ENCODE results near the gene CCN5. TPM values are rescaled to one million over a fixed set of nuclear protein-coding genes. Genes with fewer than 3 reads are reported as not detected.

The CCN5 gene
- polyA plus RNA-seq, 1 experiment: 0.37 TPM

DNA sequence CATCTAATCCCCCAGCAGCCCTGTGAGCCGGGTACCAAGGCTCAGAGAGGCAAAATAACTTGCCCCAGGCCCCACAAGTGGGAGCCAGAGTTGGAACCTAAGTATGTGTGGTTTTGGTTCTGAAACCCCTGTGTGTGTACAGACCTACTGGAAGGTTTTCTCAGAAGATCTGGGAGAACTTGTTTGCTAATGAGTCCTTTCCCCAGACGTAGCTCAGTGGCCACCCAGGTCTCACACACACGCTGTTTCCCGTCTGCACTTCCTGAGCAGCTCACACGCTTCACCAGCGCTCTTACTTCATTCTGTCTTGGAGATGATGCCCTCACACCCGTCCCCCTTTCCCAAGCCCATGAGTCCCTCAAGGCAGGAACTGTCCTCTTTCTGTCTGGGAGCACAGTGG is 8.2 kb downstream of the CCN5 start:
- CTCF ChIA-PET: interaction anchor here (1.4 to 1.8 kb wide), 4 partner anchors 9 to 38 kb away, joined by 3 to 8 read pairs (median 4); no protein-coding TSS in a partner anchor
- DNase-seq (ENCODE audit: low read depth, low spot score): no peak
- Histone ChIP-seq H3K4me3 (ENCODE audit: low read depth, low read length) (no peak overlapping the region), H3K27ac (ENCODE audit: low read depth, low read length) (no peak overlapping the region), H3K27me3 (ENCODE audit: control insufficient read depth, insufficient read depth, low read length) (peaks cover 2% of the 10 kb centered on the region), H3K9me3 (ENCODE audit: control insufficient read depth, insufficient read depth, low read length) (no peaks in the 10 kb centered on the region; the same call in 1 of the 2 replicates)
- TF ChIP-seq, protein P1, sequence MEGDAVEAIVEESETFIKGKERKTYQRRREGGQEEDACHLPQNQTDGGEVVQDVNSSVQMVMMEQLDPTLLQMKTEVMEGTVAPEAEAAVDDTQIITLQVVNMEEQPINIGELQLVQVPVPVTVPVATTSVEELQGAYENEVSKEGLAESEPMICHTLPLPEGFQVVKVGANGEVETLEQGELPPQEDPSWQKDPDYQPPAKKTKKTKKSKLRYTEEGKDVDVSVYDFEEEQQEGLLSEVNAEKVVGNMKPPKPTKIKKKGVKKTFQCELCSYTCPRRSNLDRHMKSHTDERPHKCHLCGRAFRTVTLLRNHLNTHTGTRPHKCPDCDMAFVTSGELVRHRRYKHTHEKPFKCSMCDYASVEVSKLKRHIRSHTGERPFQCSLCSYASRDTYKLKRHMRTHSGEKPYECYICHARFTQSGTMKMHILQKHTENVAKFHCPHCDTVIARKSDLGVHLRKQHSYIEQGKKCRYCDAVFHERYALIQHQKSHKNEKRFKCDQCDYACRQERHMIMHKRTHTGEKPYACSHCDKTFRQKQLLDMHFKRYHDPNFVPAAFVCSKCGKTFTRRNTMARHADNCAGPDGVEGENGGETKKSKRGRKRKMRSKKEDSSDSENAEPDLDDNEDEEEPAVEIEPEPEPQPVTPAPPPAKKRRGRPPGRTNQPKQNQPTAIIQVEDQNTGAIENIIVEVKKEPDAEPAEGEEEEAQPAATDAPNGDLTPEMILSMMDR (IDR thresholded peaks at IDR 0.05; ENCODE audit: low read depth, low read length): no peak
- POLR2A ChIA-PET: interaction anchor here (0.8 kb wide), 1 partner anchor 8 kb away, joined by 3 read pairs; no protein-coding TSS in a partner anchor

GRCh38 chr20:44723798-44724362 is 8.7 kb downstream of the CCN5 start:
- Histone ChIP-seq H3K27ac (ENCODE audit: low read depth, low read length) (no peak overlapping the region), H3K4me3 (ENCODE audit: low read depth, low read length) (no peak overlapping the region), H3K9me3 (ENCODE audit: control insufficient read depth, insufficient read depth, low read length) (no peaks in the 10 kb centered on the region; the same call in 1 of the 2 replicates), H3K27me3 (ENCODE audit: control insufficient read depth, insufficient read depth, low read length) (peaks cover 2% of the 10 kb centered on the region)
- CTCF ChIA-PET: interaction anchor here (1.4 to 1.8 kb wide), 4 partner anchors 9 to 39 kb away, joined by 3 to 8 read pairs (median 4); no protein-coding TSS in a partner anchor
- TF ChIP-seq, protein P1 (IDR thresholded peaks at IDR 0.05; ENCODE audit: low read depth, low read length): no peak
- POLR2A ChIA-PET: no interaction called here
- DNase-seq (ENCODE audit: low read depth, low spot score): no peak

DNA sequence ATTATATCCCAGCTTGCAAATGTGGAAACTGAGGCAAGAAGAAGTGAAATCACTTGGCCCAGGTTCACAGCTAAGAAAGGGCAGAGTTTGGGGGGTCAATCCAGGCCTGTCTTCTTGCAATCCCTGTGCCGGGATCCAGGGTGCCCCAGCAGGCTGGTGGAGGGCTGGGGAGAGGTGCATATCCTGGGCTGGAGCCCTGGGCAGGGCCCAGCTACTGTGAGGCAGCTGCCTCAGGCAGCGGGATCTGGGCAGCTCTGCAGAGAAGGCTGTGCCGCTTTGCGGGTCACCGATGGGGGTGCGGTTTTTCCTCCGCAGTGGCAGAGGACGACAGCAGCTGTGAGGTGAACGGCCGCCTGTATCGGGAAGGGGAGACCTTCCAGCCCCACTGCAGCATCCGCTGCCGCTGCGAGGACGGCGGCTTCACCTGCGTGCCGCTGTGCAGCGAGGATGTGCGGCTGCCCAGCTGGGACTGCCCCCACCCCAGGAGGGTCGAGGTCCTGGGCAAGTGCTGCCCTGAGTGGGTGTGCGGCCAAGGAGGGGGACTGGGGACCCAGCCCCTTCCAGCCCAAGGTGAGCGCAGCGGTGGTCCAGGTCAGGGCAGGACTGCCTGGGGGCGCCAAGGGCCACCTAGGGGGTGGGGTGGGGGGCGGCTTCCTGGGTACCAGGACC is 9.4 kb downstream of the CCN5 start:
- Histone ChIP-seq H3K4me3 (ENCODE audit: low read depth, low read length) (no peak overlapping the region), H3K27me3 (ENCODE audit: control insufficient read depth, insufficient read depth, low read length) (peaks cover 2% of the 10 kb centered on the region), H3K9me3 (ENCODE audit: control insufficient read depth, insufficient read depth, low read length) (no peaks in the 10 kb centered on the region; the same call in 1 of the 2 replicates), H3K27ac (ENCODE audit: low read depth, low read length) (no peak overlapping the region)
- TF ChIP-seq, protein P1 (IDR thresholded peaks at IDR 0.05; ENCODE audit: low read depth, low read length): no peak
- POLR2A ChIA-PET: no interaction called here
- CTCF ChIA-PET: interaction anchor here (1.5 to 1.8 kb wide), 3 partner anchors 8 to 40 kb away, joined by 3 to 8 read pairs (median 6); no protein-coding TSS in a partner anchor
- DNase-seq (ENCODE audit: low read depth, low spot score): no peak

DNA sequence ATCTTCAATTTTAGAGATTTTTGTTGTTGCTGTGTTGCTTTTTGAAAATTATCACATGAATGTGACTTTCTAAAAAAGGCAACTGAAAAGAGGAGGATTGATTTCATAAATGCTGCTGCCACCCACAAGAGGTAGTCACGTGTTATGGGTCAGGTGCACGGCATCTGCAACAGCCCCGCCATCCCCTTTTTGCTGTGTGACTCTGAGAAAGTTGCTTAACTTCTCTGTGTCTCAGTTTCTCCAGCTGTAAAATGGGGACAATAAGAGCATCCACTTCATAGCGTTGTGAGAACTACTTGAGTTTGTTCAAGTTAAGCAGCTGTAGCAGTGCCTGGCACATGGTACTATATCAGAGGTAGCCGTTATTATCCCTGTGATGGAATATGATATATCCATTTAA is 10.7 kb downstream of the CCN5 start:
- TF ChIP-seq, protein P1 (IDR thresholded peaks at IDR 0.05; ENCODE audit: low read depth, low read length): no peak
- no peak for DNase-seq (ENCODE audit: low read depth, low spot score)
- CTCF ChIA-PET: interaction anchor here (1.6 kb wide), 1 partner anchor 645 kb away, joined by 3 read pairs; no protein-coding TSS in a partner anchor

DNA sequence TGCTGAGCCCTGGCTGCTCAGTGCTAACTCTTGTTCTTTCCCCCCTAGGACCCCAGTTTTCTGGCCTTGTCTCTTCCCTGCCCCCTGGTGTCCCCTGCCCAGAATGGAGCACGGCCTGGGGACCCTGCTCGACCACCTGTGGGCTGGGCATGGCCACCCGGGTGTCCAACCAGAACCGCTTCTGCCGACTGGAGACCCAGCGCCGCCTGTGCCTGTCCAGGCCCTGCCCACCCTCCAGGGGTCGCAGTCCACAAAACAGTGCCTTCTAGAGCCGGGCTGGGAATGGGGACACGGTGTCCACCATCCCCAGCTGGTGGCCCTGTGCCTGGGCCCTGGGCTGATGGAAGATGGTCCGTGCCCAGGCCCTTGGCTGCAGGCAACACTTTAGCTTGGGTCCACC is 11.9 kb downstream of the CCN5 start:
- Histone ChIP-seq H3K4me3 (ENCODE audit: low read depth, low read length) (no peak overlapping the region), H3K9me3 (ENCODE audit: control insufficient read depth, insufficient read depth, low read length) (no peaks in the 10 kb centered on the region; the same call in 1 of the 2 replicates), H3K27me3 (ENCODE audit: control insufficient read depth, insufficient read depth, low read length) (peaks cover 2% of the 10 kb centered on the region), H3K27ac (ENCODE audit: low read depth, low read length) (no peak overlapping the region)
- no peak for DNase-seq (ENCODE audit: low read depth, low spot score)
- TF ChIP-seq, protein P1 (IDR thresholded peaks at IDR 0.05; ENCODE audit: low read depth, low read length): no peak
- ChIA-PET CTCF (interaction anchor here (1.6 kb wide), 1 partner anchor 647 kb away, joined by 3 read pairs; no protein-coding TSS in a partner anchor), POLR2A (no interaction called here)

More for the DNA sequence above, 10.7 kb downstream of the CCN5 start:
- no peaks in the 10 kb centered on the region; the same call in 1 of the 2 replicates for H3K9me3 ChIP-seq (ENCODE audit: control insufficient read depth, insufficient read depth, low read length)
- peaks cover 2% of the 10 kb centered on the region for H3K27me3 ChIP-seq (ENCODE audit: control insufficient read depth, insufficient read depth, low read length)
- H3K27ac ChIP-seq (ENCODE audit: low read depth, low read length): no peak overlapping the region
- POLR2A ChIA-PET: no interaction called here
- H3K4me3 ChIP-seq (ENCODE audit: low read depth, low read length): no peak overlapping the region
